Endothelial cell of umbilical vein (primary cell): ENCODE data around the gene FAM234B. TPM values are rescaled to one million over a fixed set of nuclear protein-coding genes. Genes with fewer than 3 reads are reported as not detected.

Source experiments
- BruUV-seq: library from RNA; stranded (reverse); fragments of 400-500 nt; replicated peaks from 2 replicates; lab custom pipeline; 2021; lab: Mats Ljungman, UMichigan
- CTCF ChIA-PET: fragments of 300-600, 350-600 bp; sonication (Branson Sonifier 250); formaldehyde crosslinking; loops from one replicate; lab custom pipeline; 2021; ENCODE audit warnings: antibody characterized with exemption, inconsistent platforms; lab: Charles Lee
- POLR2A ChIA-PET: fragments of 300-600, 350-600 bp; sonication (Branson Sonifier 250); formaldehyde crosslinking; loops from one replicate; lab custom pipeline; 2021; ENCODE audit warnings: antibody characterized with exemption, inconsistent platforms; lab: Charles Lee
- DNase-seq: peaks from one replicate; pipeline ENCODE4 v3.0.0-alpha.2; 2011; ENCODE audit warnings: low read depth, low spot score
- FAIRE-seq: peaks from 2 replicates; lab custom pipeline; 2011; peaks lifted over from hg19 to GRCh38; lab: Jason Lieb, UNC
- H2AFZ ChIP-seq: 2 replicates; pipeline ENCODE4 v1.6.0; 2012; ENCODE audit warnings: low read depth, low read length, control low read depth, inconsistent platforms
- H3K27ac ChIP-seq: 2 replicates; pipeline ENCODE4 v1.5.1; 2011; ENCODE audit warnings: low read depth, mild to moderate bottlenecking, control low read depth, low read length, moderate library complexity; ENCODE audit not compliant: insufficient read depth
- H3K27me3 ChIP-seq, 2 experiments: 2 replicates each; pipeline versions ENCODE4 v1.6.0 to v1.6.1; 2011; ENCODE audit warnings: low read length in 2 of 2, mixed read lengths in 1 of 2; ENCODE audit not compliant: control insufficient read depth in 2 of 2, insufficient read depth in 2 of 2
- H3K36me3 ChIP-seq, 2 experiments: 2 replicates in 1 of 2; 3 replicates in 1 of 2; pipeline ENCODE4 v1.5.1; 2011; ENCODE audit warnings: low read length in 2 of 2, mild to moderate bottlenecking in 1 of 2, moderate library complexity in 1 of 2; ENCODE audit not compliant: control insufficient read depth in 2 of 2, insufficient read depth in 2 of 2; ENCODE audit errors: extremely low read depth in 1 of 2
- H3K4me1 ChIP-seq: 3 replicates; pipeline ENCODE4 v1.5.1; 2011; ENCODE audit warnings: mild to moderate bottlenecking, low read length; ENCODE audit not compliant: control insufficient read depth, insufficient read depth; ENCODE audit errors: extremely low read depth
- H3K4me2 ChIP-seq: 2 replicates; pipeline ENCODE4 v1.6.1; 2011; ENCODE audit warnings: low read length, control low read depth, mixed read lengths; ENCODE audit not compliant: insufficient read depth
- H3K4me3 ChIP-seq, 3 experiments: fragments of 200-600 bp in 1 of 3; sonication (generic), shearing (Covaris generic) in 1 of 3; replicated peaks in 1 of 3; 2 replicates each; pipeline ENCODE4 v1.5.1; 2011 to 2016; ENCODE audit warnings: control low read depth in 3 of 3, low read length in 3 of 3, mild to moderate bottlenecking in 2 of 3, inconsistent platforms in 1 of 3, low read depth in 1 of 3, moderate library complexity in 1 of 3; ENCODE audit not compliant: insufficient read depth in 1 of 3
- H3K79me2 ChIP-seq: 2 replicates; pipeline ENCODE4 v1.6.0; 2012; ENCODE audit warnings: low read length, inconsistent platforms; ENCODE audit not compliant: control insufficient read depth, insufficient read depth
- H3K9ac ChIP-seq: replicated peaks from 2 replicates; pipeline ENCODE3; 2011; ENCODE audit warnings: low read length, control low read depth; ENCODE audit not compliant: insufficient read depth; ENCODE audit errors: extremely low read depth
- H3K9me1 ChIP-seq: replicated peaks from 3 replicates; pipeline ENCODE4 v1.6.0; 2011; ENCODE audit warnings: mild to moderate bottlenecking, low read length; ENCODE audit not compliant: control insufficient read depth, insufficient read depth; ENCODE audit errors: extremely low read depth
- H3K9me3 ChIP-seq: replicated peaks from 2 replicates; pipeline ENCODE4 v1.5.1; 2012; ENCODE audit warnings: low read length, inconsistent platforms; ENCODE audit not compliant: control insufficient read depth, insufficient read depth
- H4K20me1 ChIP-seq: replicated peaks from 2 replicates; pipeline ENCODE3; 2011; ENCODE audit warnings: mild to moderate bottlenecking, low read length; ENCODE audit not compliant: control insufficient read depth, insufficient read depth; ENCODE audit errors: extremely low read depth
- EZH2 ChIP-seq: IDR thresholded peaks from 2 replicates; pipeline ENCODE4 v1.6.1; 2012; ENCODE audit warnings: borderline replicate concordance, low read depth, mild to moderate bottlenecking, moderate library complexity, low read length, inconsistent platforms; ENCODE audit not compliant: severe bottlenecking
- FOS ChIP-seq: IDR thresholded peaks from 2 replicates; pipeline ENCODE4 v1.6.1; 2011; ENCODE audit warnings: mild to moderate bottlenecking, low read length, moderate library complexity, borderline replicate concordance; ENCODE audit not compliant: insufficient read depth
- GATA2 ChIP-seq: IDR thresholded peaks from 2 replicates; pipeline ENCODE4 v1.7.0; 2011; ENCODE audit warnings: low read depth, mild to moderate bottlenecking, moderate library complexity, mixed read lengths, low read length; ENCODE audit not compliant: insufficient read length, insufficient read depth
- JUN ChIP-seq: IDR thresholded peaks from 2 replicates; pipeline ENCODE4 v1.6.1; 2011; ENCODE audit warnings: borderline replicate concordance, low read depth; ENCODE audit not compliant: insufficient read length, insufficient read depth
- MYC ChIP-seq: IDR thresholded peaks from one replicate; pipeline ENCODE4 v1.6.1; 2011; ENCODE audit warnings: mild to moderate bottlenecking, low read depth, low read length
- POLR2A ChIP-seq: IDR thresholded peaks from 2 replicates; pipeline ENCODE4 v1.6.1; 2012; ENCODE audit warnings: low read depth, mild to moderate bottlenecking, control low read depth, low read length
- POLR2AphosphoS5 ChIP-seq: IDR thresholded peaks from 2 replicates; pipeline ENCODE4 v1.6.1; 2012; ENCODE audit warnings: low read depth, mild to moderate bottlenecking, control low read depth, low read length, moderate library complexity; ENCODE audit not compliant: insufficient read depth
- dilution Hi-C: fragments of 300-500 bp; cut with MboI; formaldehyde crosslinking; loops from one replicate; pipeline ENCODE4 v1.15.0; 2019; ENCODE audit warnings: low sequenced_read_pairs; ENCODE audit not compliant: extremely low pct_ligation_motif_present
- intact Hi-C: fragments of 100-400 bp; cut with micrococcal nuclease; formaldehyde crosslinking; loops from one replicate; pipeline ENCODE4 v1.10.0; 2022
- polyA plus RNA-seq, 4 experiments: library from polyadenylated mRNA; depleted of rRNA in 3 of 4; stranded (reverse) in 3 of 4; unstranded in 1 of 4; fragments of >200 nt; gene quantifications; 2 replicates each; pipeline versions ENCODE4 v1.2.1 to v1.2.3, GENCODE V29; 2011 to 2012; ENCODE audit warnings: missing spikeins in 1 of 4
- total RNA-seq: library from RNA; stranded (reverse); gene quantifications from 2 replicates; pipeline ENCODE4 v1.2.3, GENCODE V29; 2021
- TF ChIP-seq, protein P1 (sequence below), 2 donors: IDR thresholded peaks; 1 replicate in 1 of 2; 2 replicates in 1 of 2; pipeline ENCODE4 v1.5.1; 2011; ENCODE audit warnings: low read length in 2 of 2, mild to moderate bottlenecking in 2 of 2, moderate library complexity in 2 of 2, control low read depth in 1 of 2, inconsistent platforms in 1 of 2, low read depth in 1 of 2; ENCODE audit not compliant: insufficient read depth in 1 of 2; ENCODE audit errors: extremely low read depth in 1 of 2
- TF ChIP-seq, protein P2 (sequence below): IDR thresholded peaks from 2 replicates; pipeline ENCODE4 v1.6.1; 2011; ENCODE audit not compliant: insufficient read depth, insufficient read length

Gene FAM234B
- total and polyA plus RNA-seq, 2 donors (not counting 3 experiments of a cell fraction or from before 2014, with no cell fraction given) = 4.9 to 13.2 TPM

DNA sequence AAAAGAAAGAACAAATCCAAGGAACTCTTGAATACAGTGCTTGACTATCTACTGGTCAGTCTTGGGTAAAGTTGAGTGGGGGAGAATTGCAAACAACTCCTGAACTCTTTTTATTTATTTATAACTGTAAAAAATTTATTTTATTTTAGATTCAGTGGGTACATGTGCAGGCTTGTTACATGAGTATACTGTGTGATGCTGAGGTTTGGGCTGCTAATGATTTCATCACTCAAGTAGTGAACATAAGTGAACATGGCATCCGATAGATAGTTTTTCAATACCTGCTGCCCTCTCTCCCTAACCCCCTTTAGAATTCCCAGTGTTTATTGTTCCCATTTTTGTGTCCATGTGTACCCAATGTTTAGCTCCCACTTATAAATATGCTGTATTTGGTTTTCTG, 62.5 kb downstream of the FAM234B start:
- FAIRE-seq (no peak), DNase-seq (no peak)
- no peak overlapping the region for H3K4me2 ChIP-seq
- H3K27ac ChIP-seq = no peak overlapping the region
- H2AFZ ChIP-seq = no peak overlapping the region
- POLR2A ChIA-PET = no interaction called here
- no TSS peak for BruUV-seq
- dilution Hi-C loops = no loop called here
- no peaks in the 10 kb centered on the region for H3K36me3 ChIP-seq
- intact Hi-C loops = no loop called here
- TF ChIP-seq MYC = no peak
- TF ChIP-seq JUN = no peak
- TF ChIP-seq FOS = no peak
- TF ChIP-seq, protein P1, sequence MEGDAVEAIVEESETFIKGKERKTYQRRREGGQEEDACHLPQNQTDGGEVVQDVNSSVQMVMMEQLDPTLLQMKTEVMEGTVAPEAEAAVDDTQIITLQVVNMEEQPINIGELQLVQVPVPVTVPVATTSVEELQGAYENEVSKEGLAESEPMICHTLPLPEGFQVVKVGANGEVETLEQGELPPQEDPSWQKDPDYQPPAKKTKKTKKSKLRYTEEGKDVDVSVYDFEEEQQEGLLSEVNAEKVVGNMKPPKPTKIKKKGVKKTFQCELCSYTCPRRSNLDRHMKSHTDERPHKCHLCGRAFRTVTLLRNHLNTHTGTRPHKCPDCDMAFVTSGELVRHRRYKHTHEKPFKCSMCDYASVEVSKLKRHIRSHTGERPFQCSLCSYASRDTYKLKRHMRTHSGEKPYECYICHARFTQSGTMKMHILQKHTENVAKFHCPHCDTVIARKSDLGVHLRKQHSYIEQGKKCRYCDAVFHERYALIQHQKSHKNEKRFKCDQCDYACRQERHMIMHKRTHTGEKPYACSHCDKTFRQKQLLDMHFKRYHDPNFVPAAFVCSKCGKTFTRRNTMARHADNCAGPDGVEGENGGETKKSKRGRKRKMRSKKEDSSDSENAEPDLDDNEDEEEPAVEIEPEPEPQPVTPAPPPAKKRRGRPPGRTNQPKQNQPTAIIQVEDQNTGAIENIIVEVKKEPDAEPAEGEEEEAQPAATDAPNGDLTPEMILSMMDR (IDR thresholded peaks at IDR 0.05; ENCODE audit: extremely low read depth in 1 of 2, insufficient read depth in 1 of 2, low read depth in 1 of 2, low read length in 2 of 2) = no peak
- TF ChIP-seq, protein P2, sequence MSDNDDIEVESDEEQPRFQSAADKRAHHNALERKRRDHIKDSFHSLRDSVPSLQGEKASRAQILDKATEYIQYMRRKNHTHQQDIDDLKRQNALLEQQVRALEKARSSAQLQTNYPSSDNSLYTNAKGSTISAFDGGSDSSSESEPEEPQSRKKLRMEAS = no peak
- no peak for TF ChIP-seq EZH2
- TF ChIP-seq POLR2A = no peak
- no peak for TF ChIP-seq GATA2
- no peak for TF ChIP-seq POLR2AphosphoS5
- H3K9me3 ChIP-seq = no peaks in the 10 kb centered on the region
- H3K4me1 ChIP-seq = peaks cover 6% of the 10 kb centered on the region
- no peaks in the 10 kb centered on the region for H3K9me1 ChIP-seq
- no peaks in the 10 kb centered on the region for H3K79me2 ChIP-seq
- H3K27me3 ChIP-seq = no peaks in the 10 kb centered on the region
- H4K20me1 ChIP-seq = no peaks in the 10 kb centered on the region
- CTCF ChIA-PET = no interaction called here
- no peak overlapping the region for H3K9ac ChIP-seq
- no peak overlapping the region for H3K4me3 ChIP-seq
